Suprapubic skin (tissue), 4 donors: Measurements from ENCODE around the gene KRT81. TPM values are rescaled to one million over a fixed set of nuclear protein-coding genes. Genes with fewer than 3 reads are reported as not detected.
A peak's percentile ranks its signal among the peaks of the same experiment; 100 is the strongest.

Experiments used
- DNase-seq, 2 donors: peaks; one replicate each; pipeline ENCODE4 v3.0.0-alpha.2; 2019; ENCODE audit warnings: low spot score in 2 of 2
- H3K27ac ChIP-seq: fragments of 200-600 bp; sonication (generic); one replicate; pipeline ENCODE4 v1.5.1; 2019
- H3K27me3 ChIP-seq: fragments of 200-600 bp; sonication (generic); one replicate; pipeline ENCODE4 v1.5.1; 2019
- H3K36me3 ChIP-seq: fragments of 200-600 bp; sonication (generic); one replicate; pipeline ENCODE4 v1.5.1; 2019
- H3K4me1 ChIP-seq: fragments of 200-600 bp; sonication (generic); one replicate; pipeline ENCODE4 v1.5.1; 2019
- H3K4me3 ChIP-seq: fragments of 200-600 bp; sonication (generic); one replicate; pipeline ENCODE4 v1.5.1; 2019; ENCODE audit warnings: mild to moderate bottlenecking
- H3K9me3 ChIP-seq: fragments of 200-600 bp; sonication (generic); one replicate; pipeline ENCODE4 v1.5.1; 2019
- EP300 ChIP-seq: sonication (generic); formaldehyde crosslinking; IDR thresholded peaks from one replicate; pipeline ENCODE4 v1.6.1; 2017; ENCODE audit warnings: antibody characterized with exemption
- POLR2A ChIP-seq, 2 donors: fragments of 450-650 bp; IDR thresholded peaks; one replicate each; pipeline ENCODE4 v1.6.1; 2017; ENCODE audit warnings: antibody characterized with exemption in 2 of 2, mild to moderate bottlenecking in 2 of 2, moderate library complexity in 2 of 2
- POLR2AphosphoS5 ChIP-seq, 3 donors: sonication (generic); formaldehyde crosslinking; IDR thresholded peaks; one replicate each; pipeline ENCODE4 v1.6.1; 2017; ENCODE audit warnings: antibody characterized with exemption in 3 of 3
- WGBS: methylation state at CpG from one replicate; pipeline ENCODE4 v1.1.5; 2018; 5-methylcytosine and 5-hydroxymethylcytosine counted together
- total RNA-seq, 4 donors: library from RNA; depleted of rRNA; stranded (reverse); fragments of >200 nt; gene quantifications; one replicate each; pipeline ENCODE4 v1.1.0, GENCODE V29; 2016
- TF ChIP-seq, protein P1 (sequence below), 2 donors: fragments of 200-600 bp in 1 of 2; fragments of 450-650 bp in 1 of 2; sonication (generic) in 1 of 2; IDR thresholded peaks; one replicate each; pipeline ENCODE4 v1.5.1; 2016 to 2019; ENCODE audit warnings: antibody characterized with exemption in 2 of 2, mild to moderate bottlenecking in 1 of 2, moderate library complexity in 1 of 2

The KRT81 gene
- total RNA-seq, 4 donors from 2014 or later, result 0.72 to 346 (median 21.0) TPM

- peak in 1 of 2 donors; percentile 39 for DNase-seq
- 93% methylated on average over 9 of the region's 9 CpGs for WGBS
These were observed 35.3 kb downstream of the KRT81 start for GRCh38 chr12:52255926-52256583.

DNA sequence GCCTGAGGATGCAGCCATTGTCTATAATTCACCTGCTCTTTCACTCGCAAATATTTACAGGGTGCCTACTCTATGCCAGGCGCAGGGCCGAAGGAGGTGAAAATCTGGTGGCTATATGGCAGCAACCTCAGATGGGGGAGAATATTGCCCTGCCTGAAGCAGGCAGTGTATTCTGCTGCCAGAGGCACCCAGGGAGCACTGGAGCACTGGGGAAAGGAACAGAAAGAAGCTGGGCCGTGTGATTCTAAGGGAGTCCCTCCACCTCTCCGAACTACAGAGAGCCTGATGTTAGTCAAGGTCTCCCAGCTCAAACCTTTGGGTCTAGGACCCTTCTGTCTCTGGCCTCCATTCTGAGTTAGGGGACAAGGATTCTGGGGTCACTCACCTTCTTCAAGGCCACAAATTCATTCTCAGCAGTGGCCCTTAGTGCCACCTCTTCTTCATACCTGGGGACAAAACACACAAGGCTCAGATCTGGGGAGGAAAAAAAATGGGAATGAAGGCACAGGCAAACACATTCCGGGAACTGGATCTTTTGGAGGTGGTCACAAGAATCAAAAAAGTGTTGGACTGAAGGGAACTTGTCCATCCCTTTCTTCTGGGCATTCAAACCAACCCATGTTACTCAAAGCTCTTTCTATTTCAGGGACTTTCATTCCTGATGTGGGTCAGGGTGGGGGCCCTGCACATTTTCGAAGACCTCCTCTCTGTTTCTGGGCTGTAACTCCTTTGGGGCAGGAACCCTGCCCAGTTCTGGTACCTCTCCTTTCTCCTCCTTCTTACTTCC is 36.2 kb downstream of the KRT81 start:
- Histone ChIP-seq H3K36me3 (no peaks in the 10 kb centered on the region), H3K4me3 (no peak overlapping the region), H3K4me1 (peaks cover 11% of the 10 kb centered on the region), H3K9me3 (no peaks in the 10 kb centered on the region), H3K27ac (no peak overlapping the region), H3K27me3 (peaks cover 49% of the 10 kb centered on the region)
- peak in 1 of 2 donors; percentile 30 for DNase-seq
- TF ChIP-seq, protein P1, sequence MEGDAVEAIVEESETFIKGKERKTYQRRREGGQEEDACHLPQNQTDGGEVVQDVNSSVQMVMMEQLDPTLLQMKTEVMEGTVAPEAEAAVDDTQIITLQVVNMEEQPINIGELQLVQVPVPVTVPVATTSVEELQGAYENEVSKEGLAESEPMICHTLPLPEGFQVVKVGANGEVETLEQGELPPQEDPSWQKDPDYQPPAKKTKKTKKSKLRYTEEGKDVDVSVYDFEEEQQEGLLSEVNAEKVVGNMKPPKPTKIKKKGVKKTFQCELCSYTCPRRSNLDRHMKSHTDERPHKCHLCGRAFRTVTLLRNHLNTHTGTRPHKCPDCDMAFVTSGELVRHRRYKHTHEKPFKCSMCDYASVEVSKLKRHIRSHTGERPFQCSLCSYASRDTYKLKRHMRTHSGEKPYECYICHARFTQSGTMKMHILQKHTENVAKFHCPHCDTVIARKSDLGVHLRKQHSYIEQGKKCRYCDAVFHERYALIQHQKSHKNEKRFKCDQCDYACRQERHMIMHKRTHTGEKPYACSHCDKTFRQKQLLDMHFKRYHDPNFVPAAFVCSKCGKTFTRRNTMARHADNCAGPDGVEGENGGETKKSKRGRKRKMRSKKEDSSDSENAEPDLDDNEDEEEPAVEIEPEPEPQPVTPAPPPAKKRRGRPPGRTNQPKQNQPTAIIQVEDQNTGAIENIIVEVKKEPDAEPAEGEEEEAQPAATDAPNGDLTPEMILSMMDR (IDR thresholded peaks at IDR 0.05), result no peak
- TF ChIP-seq POLR2AphosphoS5 (IDR thresholded peaks at IDR 0.05), result no peak
- no peak for TF ChIP-seq EP300
- no peak for TF ChIP-seq POLR2A (IDR thresholded peaks at IDR 0.05)
- 82% methylated on average over 7 of the region's 7 CpGs for whole genome bisulfite sequencing

More at GRCh38 chr12:52255926-52256583, 35.3 kb downstream of the KRT81 start:
- Histone ChIP-seq H3K4me1 (peaks cover 11% of the 10 kb centered on the region), H3K27ac (no peak overlapping the region), H3K27me3 (peaks cover 41% of the 10 kb centered on the region), H3K36me3 (no peaks in the 10 kb centered on the region), H3K9me3 (no peaks in the 10 kb centered on the region), H3K4me3 (no peak overlapping the region)
- TF ChIP-seq, protein P1 (IDR thresholded peaks at IDR 0.05), result no peak
- TF ChIP-seq EP300 (no peak), POLR2AphosphoS5 (IDR thresholded peaks at IDR 0.05) (no peak), POLR2A (IDR thresholded peaks at IDR 0.05) (no peak)

DNA sequence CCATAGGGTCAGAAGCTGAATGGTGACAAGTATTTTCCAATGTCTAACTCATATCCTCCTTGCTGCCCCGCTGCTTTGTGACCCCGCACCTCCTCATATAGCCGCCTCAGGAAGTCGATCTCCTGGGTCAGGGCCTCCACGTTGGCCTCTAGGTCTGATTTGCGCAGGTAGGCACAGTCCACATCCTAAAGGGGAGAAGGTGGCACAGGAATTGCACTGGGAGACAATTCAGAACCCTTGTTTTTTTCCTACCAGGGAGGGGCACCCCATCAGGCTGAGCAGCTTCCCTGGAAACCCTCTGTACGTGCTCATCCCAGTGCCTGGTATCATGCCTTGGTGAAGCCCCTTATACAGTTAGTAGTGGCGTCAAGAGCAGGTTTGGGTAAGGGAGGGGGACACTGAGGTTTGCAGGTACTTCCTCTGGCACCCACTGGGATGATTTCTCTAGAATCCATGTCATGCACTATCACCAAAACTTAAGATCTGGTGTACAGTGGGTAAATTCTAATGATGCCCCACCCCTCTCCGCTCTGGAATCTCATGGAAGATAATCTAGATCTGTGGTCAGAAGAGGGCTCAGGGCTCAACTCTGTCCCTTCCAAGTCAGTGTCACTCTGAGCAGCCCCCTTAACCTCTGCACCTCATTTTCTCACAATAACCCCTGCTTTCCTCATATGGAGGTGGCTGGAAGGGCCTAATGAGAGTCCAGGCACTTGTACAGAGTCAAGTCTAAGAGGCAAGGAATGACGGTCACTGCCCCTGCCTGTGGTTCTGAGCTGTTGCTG is 37.0 kb downstream of the KRT81 start:
- Histone ChIP-seq H3K4me1 (peaks cover 11% of the 10 kb centered on the region), H3K27ac (no peak overlapping the region), H3K9me3 (no peaks in the 10 kb centered on the region), H3K36me3 (no peaks in the 10 kb centered on the region), H3K4me3 (no peak overlapping the region), H3K27me3 (peaks cover 56% of the 10 kb centered on the region)
- WGBS, result 94% methylated on average over 5 of the region's 10 CpGs
- DNase-seq, result peak in 1 of 2 donors; percentile 15
- no peak for TF ChIP-seq POLR2A (IDR thresholded peaks at IDR 0.05)
- TF ChIP-seq EP300, result no peak
- TF ChIP-seq, protein P1 (IDR thresholded peaks at IDR 0.05), result no peak
- no peak for TF ChIP-seq POLR2AphosphoS5 (IDR thresholded peaks at IDR 0.05)

GRCh38 chr12:52253391-52254179 is 37.7 kb downstream of the KRT81 start:
- 96% methylated on average over 11 of the region's 14 CpGs for WGBS
- no peak overlapping the region for H3K27ac ChIP-seq
- no peaks in the 10 kb centered on the region for H3K36me3 ChIP-seq
- no peak for TF ChIP-seq EP300
- TF ChIP-seq, protein P1 (IDR thresholded peaks at IDR 0.05), result no peak
- no peak for TF ChIP-seq POLR2A (IDR thresholded peaks at IDR 0.05)
- no peak for TF ChIP-seq POLR2AphosphoS5 (IDR thresholded peaks at IDR 0.05)
- peak in 1 of 2 donors; percentile 30 for DNase-seq
- H3K27me3 ChIP-seq, result peaks cover 55% of the 10 kb centered on the region
- H3K4me3 ChIP-seq, result no peak overlapping the region
- H3K4me1 ChIP-seq, result peaks cover 7% of the 10 kb centered on the region
- H3K9me3 ChIP-seq, result no peaks in the 10 kb centered on the region
